IMR-90 (cell line): Measurements from ENCODE around the gene CCSER1. TPM values are rescaled to one million over a fixed set of nuclear protein-coding genes. Genes with fewer than 3 reads are reported as not detected.

Experiments
- ATAC-seq: fragments of 200-7000 bp; cut with Tn5 transposase; 2 replicates; pipeline ENCODE4 v1.9.1; 2020; ENCODE audit warnings: low read depth, mild to moderate bottlenecking, moderate library complexity
- BruUV-seq: library from RNA; stranded (reverse); fragments of 400-500 nt; replicated peaks from 2 replicates; lab custom pipeline; 2021; lab: Mats Ljungman, UMichigan
- CTCF ChIA-PET: fragments of 300-600 bp; formaldehyde crosslinking; extraction: SDS; loops from one replicate; lab custom pipeline; 2021; ENCODE audit warnings: antibody characterized with exemption; lab: Yijun Ruan, JAX
- POLR2A ChIA-PET: fragments of 300-600 bp; sonication (Branson Sonifier 250); formaldehyde crosslinking; loops from one replicate; lab custom pipeline; 2022; ENCODE audit warnings: antibody characterized with exemption; ENCODE audit not compliant: unreplicated experiment; lab: Charles Lee
- DNase-seq: peaks from one replicate; pipeline ENCODE4 v3.0.0; 2013
- H2AFZ ChIP-seq: replicated peaks from 2 replicates; pipeline ENCODE3; 2013; ENCODE audit warnings: low read length, mild to moderate bottlenecking; ENCODE audit not compliant: poor library complexity
- H2AK5ac ChIP-seq: 2 replicates; pipeline ENCODE4 v1.6.1; 2013; ENCODE audit warnings: low read depth, low read length, inconsistent platforms
- H2AK9ac ChIP-seq: replicated peaks from 2 replicates; pipeline ENCODE3; 2013; ENCODE audit warnings: mild to moderate bottlenecking, low read depth, low read length, moderate library complexity; ENCODE audit not compliant: poor library complexity
- H2BK120ac ChIP-seq: 2 replicates; pipeline ENCODE4 v1.6.1; 2013; ENCODE audit warnings: low read depth, low read length, inconsistent platforms
- H2BK15ac ChIP-seq: 3 replicates; pipeline ENCODE4 v1.6.1; 2013; ENCODE audit warnings: low read depth, low read length, inconsistent platforms
- H2BK20ac ChIP-seq: 2 replicates; pipeline ENCODE4 v1.6.1; 2013; ENCODE audit warnings: low read depth, mild to moderate bottlenecking, inconsistent platforms, low read length, moderate library complexity
- H2BK5ac ChIP-seq: 2 replicates; pipeline ENCODE4 v1.6.1; 2013; ENCODE audit warnings: mild to moderate bottlenecking, low read depth, low read length, inconsistent platforms; ENCODE audit not compliant: poor library complexity, severe bottlenecking
- H3K14ac ChIP-seq: replicated peaks from 2 replicates; pipeline ENCODE4 v1.6.1; 2013; ENCODE audit warnings: low read depth, low read length, inconsistent platforms
- H3K18ac ChIP-seq: 2 replicates; pipeline ENCODE4 v1.6.1; 2013; ENCODE audit warnings: low read depth, low read length, control low read depth
- H3K23ac ChIP-seq: 2 replicates; pipeline ENCODE4 v1.6.1; 2013; ENCODE audit warnings: low read depth, low read length, inconsistent platforms
- H3K27ac ChIP-seq: 2 replicates; pipeline ENCODE4 v1.5.1; 2013; ENCODE audit warnings: mild to moderate bottlenecking, control low read depth, low read length; ENCODE audit not compliant: insufficient read depth
- H3K27me3 ChIP-seq: 2 replicates; pipeline ENCODE4 v1.6.1; 2013; ENCODE audit warnings: low read length; ENCODE audit not compliant: control insufficient read depth, insufficient read depth
- H3K36me3 ChIP-seq: 2 replicates; pipeline ENCODE4 v1.6.1; 2013; ENCODE audit warnings: low read length, mixed read lengths; ENCODE audit not compliant: control insufficient read depth, insufficient read depth
- H3K4ac ChIP-seq: 2 replicates; pipeline ENCODE4 v1.6.1; 2013; ENCODE audit warnings: low read depth, low read length, inconsistent platforms
- H3K4me1 ChIP-seq: 2 replicates; pipeline ENCODE4 v1.6.1; 2013; ENCODE audit warnings: low read length, mixed read lengths; ENCODE audit not compliant: control insufficient read depth, insufficient read depth
- H3K4me2 ChIP-seq: 2 replicates; pipeline ENCODE4 v1.6.1; 2013; ENCODE audit warnings: low read depth, mild to moderate bottlenecking, control low read depth, low read length, moderate library complexity
- H3K4me3 ChIP-seq: 2 replicates; pipeline ENCODE4 v1.5.1; 2013; ENCODE audit warnings: low read depth, mild to moderate bottlenecking, control low read depth, low read length, moderate library complexity; ENCODE audit not compliant: insufficient read depth
- H3K56ac ChIP-seq: 2 replicates; pipeline ENCODE4 v1.6.1; 2013; ENCODE audit warnings: low read length, inconsistent platforms; ENCODE audit not compliant: insufficient read depth; ENCODE audit errors: extremely low read depth
- H3K79me1 ChIP-seq, 2 experiments: 2 replicates each; pipeline ENCODE4 v1.6.1; 2013; ENCODE audit warnings: low read length in 2 of 2, inconsistent platforms in 1 of 2, low read depth in 1 of 2
- H3K9ac ChIP-seq: 2 replicates; pipeline ENCODE4 v1.6.1; 2013; ENCODE audit warnings: low read depth, low read length, control low read depth
- H3K9me1 ChIP-seq: 2 replicates; pipeline ENCODE4 v1.6.1; 2013; ENCODE audit warnings: low read length, inconsistent platforms; ENCODE audit not compliant: insufficient read depth
- H3K9me3 ChIP-seq: 2 replicates; pipeline ENCODE4 v1.6.1; 2013; ENCODE audit warnings: low read length; ENCODE audit not compliant: control insufficient read depth, insufficient read depth
- H4K20me1 ChIP-seq: 2 replicates; pipeline ENCODE4 v1.6.1; 2013; ENCODE audit warnings: low read length, inconsistent platforms; ENCODE audit not compliant: insufficient read depth
- H4K5ac ChIP-seq: 2 replicates; pipeline ENCODE4 v1.6.1; 2013; ENCODE audit warnings: mild to moderate bottlenecking, low read depth, low read length, control low read depth
- H4K8ac ChIP-seq, 2 experiments: 2 replicates each; pipeline ENCODE4 v1.6.1; 2013; ENCODE audit warnings: low read depth in 2 of 2, low read length in 2 of 2, control low read depth in 1 of 2, inconsistent platforms in 1 of 2
- H4K91ac ChIP-seq: 2 replicates; pipeline ENCODE4 v1.6.1; 2013; ENCODE audit warnings: low read depth, low read length, inconsistent platforms; ENCODE audit not compliant: insufficient read depth
- BHLHE40 ChIP-seq: fragments of 150-350 bp; IDR thresholded peaks from 2 replicates; pipeline ENCODE4 v1.6.1; 2016; ENCODE audit warnings: mild to moderate bottlenecking, low read depth, low read length
- CEBPB ChIP-seq: IDR thresholded peaks from 2 replicates; pipeline ENCODE4 v1.6.1; 2012; ENCODE audit warnings: low read depth, low read length, improper control_type of control experiment
- CHD1 ChIP-seq: IDR thresholded peaks from 2 replicates; pipeline ENCODE4 v1.6.1; 2012; ENCODE audit warnings: low read depth, low read length, improper control_type of control experiment
- ELK1 ChIP-seq: fragments of 150-350 bp; IDR thresholded peaks from 2 replicates; pipeline ENCODE4 v1.6.1; 2016; ENCODE audit warnings: low read depth, mild to moderate bottlenecking, low read length, moderate library complexity, borderline replicate concordance
- MAFK ChIP-seq: IDR thresholded peaks from 2 replicates; pipeline ENCODE4 v1.6.1; 2012; ENCODE audit warnings: low read depth, low read length, improper control_type of control experiment
- MAZ ChIP-seq: IDR thresholded peaks from 2 replicates; pipeline ENCODE4 v1.6.1; 2012; ENCODE audit warnings: low read depth, mild to moderate bottlenecking, low read length, improper control_type of control experiment, moderate library complexity, borderline replicate concordance
- MXI1 ChIP-seq: IDR thresholded peaks from 2 replicates; pipeline ENCODE4 v1.6.1; 2012; ENCODE audit warnings: low read depth, mild to moderate bottlenecking, low read length, moderate library complexity, borderline replicate concordance
- NFE2L2 ChIP-seq: fragments of 150-350 bp; IDR thresholded peaks from 2 replicates; pipeline ENCODE4 v1.6.1; 2016; ENCODE audit warnings: low read depth, mild to moderate bottlenecking, low read length
- POLR2A ChIP-seq: IDR thresholded peaks from 2 replicates; pipeline ENCODE4 v1.6.1; 2012; ENCODE audit warnings: mild to moderate bottlenecking, low read depth, low read length
- RAD21 ChIP-seq: IDR thresholded peaks from 2 replicates; pipeline ENCODE4 v1.6.1; 2012; ENCODE audit warnings: low read length, improper control_type of control experiment
- RCOR1 ChIP-seq: IDR thresholded peaks from 2 replicates; pipeline ENCODE4 v1.6.1; 2012; ENCODE audit warnings: mild to moderate bottlenecking, low read length, improper control_type of control experiment; ENCODE audit not compliant: insufficient replicate concordance
- SMC3 ChIP-seq: fragments of 150-350 bp; IDR thresholded peaks from 2 replicates; pipeline ENCODE4 v1.6.1; 2016; ENCODE audit warnings: low read depth, mild to moderate bottlenecking, antibody characterized with exemption, low read length, moderate library complexity
- USF2 ChIP-seq: fragments of 150-350 bp; IDR thresholded peaks from 2 replicates; pipeline ENCODE4 v1.6.1; 2017; ENCODE audit warnings: mild to moderate bottlenecking, antibody characterized with exemption, low read length, low read depth
- WGBS, 2 experiments: methylation state at CpG; one replicate each; pipeline versions ENCODE4 v1.1.5 to v1.1.7; 2013; ENCODE audit warnings: missing lambda C conversion rate in 2 of 2; ENCODE audit not compliant: insufficient read length in 1 of 2; ENCODE audit errors: extremely low coverage in 2 of 2; 5-methylcytosine and 5-hydroxymethylcytosine counted together
- dilution Hi-C: fragments of 300-500 bp; cut with HindIII; formaldehyde crosslinking; loops from one replicate; pipeline ENCODE4 v1.14.3; 2018; ENCODE audit warnings: low sequenced_read_pairs; ENCODE audit not compliant: unreplicated experiment
- in situ Hi-C: fragments of 300-500 bp; cut with MboI; formaldehyde crosslinking; loops from 3 replicates; pipeline ENCODE4 v1.14.3; 2019; ENCODE audit warnings: low sequenced_read_pairs, inconsistent platforms, mixed read lengths
- intact Hi-C: fragments of 100-400 bp; cut with micrococcal nuclease; formaldehyde crosslinking; loops from 2 replicates; pipeline ENCODE4 v1.10.0; 2022
- polyA plus RNA-seq, 3 experiments: library from polyadenylated mRNA; depleted of rRNA; stranded (reverse); fragments of >200 nt; gene quantifications; 2 replicates each; pipeline ENCODE4 v1.2.3, GENCODE V29; 2012; ENCODE audit warnings: low replicate concordance in 1 of 3
- total RNA-seq: library from RNA; depleted of rRNA; stranded (reverse); fragments of >200 nt; gene quantifications from 2 replicates; pipeline ENCODE4 v1.2.3, GENCODE V29; 2012

Gene CCSER1
- total and polyA plus RNA-seq, 2 of the 4 experiments (the other 2 are of a cell fraction), result not detected

- no peak for DNase-seq
- Histone ChIP-seq H3K9me3 (no peaks in the 10 kb centered on the region), H3K4me3 (no peak overlapping the region), H3K79me1 (no peaks in the 10 kb centered on the region), H3K14ac (no peak overlapping the region), H2AFZ (no peak overlapping the region), H4K8ac (no peak overlapping the region), H2AK9ac (no peak overlapping the region), H2AK5ac (no peak overlapping the region), H2BK20ac (no peak overlapping the region), H4K91ac (no peak overlapping the region), H3K36me3 (no peaks in the 10 kb centered on the region), H3K18ac (no peak overlapping the region), H3K4me2 (no peak overlapping the region), H2BK15ac (no peak overlapping the region), H3K4me1 (no peaks in the 10 kb centered on the region), H3K9ac (no peak overlapping the region), H3K23ac (no peak overlapping the region), H2BK5ac (no peak overlapping the region), H4K20me1 (no peaks in the 10 kb centered on the region), H2BK120ac (no peak overlapping the region), H3K9me1 (no peaks in the 10 kb centered on the region), H3K27ac (no peak overlapping the region), H3K27me3 (no peaks in the 10 kb centered on the region), H3K56ac (no peak overlapping the region), H3K4ac (no peak overlapping the region), H4K5ac (no peak overlapping the region)
- no TSS peak for BruUV-seq
- no peak for TF ChIP-seq MAFK
- TF ChIP-seq CHD1, result no peak
- TF ChIP-seq BHLHE40, result no peak
- no peak for TF ChIP-seq CEBPB
- no peak for TF ChIP-seq MXI1
- TF ChIP-seq RAD21, result no peak
- TF ChIP-seq ELK1, result no peak
- TF ChIP-seq MAZ, result no peak
- no peak for TF ChIP-seq USF2
- no peak for TF ChIP-seq NFE2L2
- no peak for TF ChIP-seq RCOR1
- TF ChIP-seq POLR2A, result no peak
- TF ChIP-seq SMC3, result no peak
- CTCF ChIA-PET, result no interaction called here
- dilution Hi-C loops, result no loop called here
- no CpG with 5 or more reads among the region's 4 CpGs for WGBS, 2 experiments
- intact Hi-C loops, result no loop called here
- no peak for ATAC-seq
- in situ Hi-C loops, result no loop called here
- POLR2A ChIA-PET, result no interaction called here
These were observed 349.4 kb downstream of the CCSER1 start for GRCh38 chr4:90476586-90476985.
